GM19025 (cell line): Measurements from ENCODE around the gene CLDN14.

Experiments used
- ATAC-seq: cut with Tn5 transposase; IDR thresholded peaks from one replicate; pipeline ENCODE4 v1.9.1; 2021; ENCODE audit warnings: mild to moderate bottlenecking, low read depth, moderate library complexity; ENCODE audit not compliant: unreplicated experiment

CLDN14 gene

DNA sequence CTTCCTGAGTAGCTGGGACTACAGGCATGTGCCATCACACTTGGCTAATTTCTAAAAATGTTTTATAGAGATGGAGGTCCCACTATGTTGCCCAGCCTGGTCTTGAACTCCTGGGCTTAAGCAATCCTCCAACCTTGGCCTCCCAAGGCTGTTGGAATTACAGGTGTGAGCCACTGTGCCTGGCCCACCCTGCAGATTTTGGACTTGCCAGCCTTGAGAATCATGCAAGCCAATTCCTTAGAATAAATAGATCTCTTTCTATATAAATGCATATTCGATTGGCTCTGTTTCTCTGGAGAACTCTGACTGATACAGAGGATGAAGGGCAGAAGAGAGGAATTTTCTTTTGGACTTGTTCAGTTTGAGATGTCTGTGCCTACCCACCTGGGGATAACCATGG lies 6.7 kb downstream of the CLDN14 start:
- ATAC-seq: no peak

DNA sequence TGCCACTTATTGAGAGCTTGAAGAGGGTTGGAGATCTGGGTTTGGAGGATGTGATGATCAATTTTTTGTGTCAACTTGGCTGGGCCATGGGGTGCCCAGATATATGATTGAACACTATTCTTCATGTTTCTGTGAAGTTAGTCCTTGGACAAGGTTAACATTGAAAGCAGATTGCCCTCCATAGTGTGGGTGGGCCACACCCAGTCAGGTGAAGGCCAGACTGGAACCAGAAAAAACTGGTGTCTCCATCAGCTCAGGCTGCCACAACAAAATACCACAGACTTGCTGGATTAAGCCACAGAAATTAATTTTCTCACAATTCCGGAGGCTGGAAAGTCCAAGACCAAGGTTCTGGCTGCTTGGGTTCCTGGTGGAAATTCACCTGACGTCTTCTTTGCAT lies 7.5 kb downstream of the CLDN14 start:
- no peak for ATAC-seq

DNA sequence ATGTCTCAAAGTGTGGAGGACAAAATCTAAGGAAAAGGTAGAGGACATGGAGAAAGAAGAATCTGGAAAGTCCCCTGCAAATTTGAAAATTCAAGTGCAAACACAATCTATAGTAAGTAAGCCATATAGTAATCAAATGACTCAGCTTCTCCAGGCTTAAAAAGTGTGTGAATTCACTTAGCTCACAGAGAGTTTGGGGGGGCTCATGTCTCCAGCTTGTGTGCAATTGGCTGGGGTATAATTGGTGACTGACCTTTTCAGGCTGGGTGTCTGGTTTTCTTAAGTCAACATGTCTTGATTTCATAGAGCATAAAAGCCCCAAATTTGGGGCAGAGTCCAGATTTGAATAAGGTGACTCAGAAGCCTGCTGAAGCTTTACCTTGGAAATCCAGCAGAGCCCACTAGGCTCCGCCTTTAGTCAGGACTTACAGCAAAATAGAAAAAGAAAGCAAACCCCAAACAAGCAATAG lies 8.6 kb downstream of the CLDN14 start:
- ATAC-seq: peak; percentile 74

DNA sequence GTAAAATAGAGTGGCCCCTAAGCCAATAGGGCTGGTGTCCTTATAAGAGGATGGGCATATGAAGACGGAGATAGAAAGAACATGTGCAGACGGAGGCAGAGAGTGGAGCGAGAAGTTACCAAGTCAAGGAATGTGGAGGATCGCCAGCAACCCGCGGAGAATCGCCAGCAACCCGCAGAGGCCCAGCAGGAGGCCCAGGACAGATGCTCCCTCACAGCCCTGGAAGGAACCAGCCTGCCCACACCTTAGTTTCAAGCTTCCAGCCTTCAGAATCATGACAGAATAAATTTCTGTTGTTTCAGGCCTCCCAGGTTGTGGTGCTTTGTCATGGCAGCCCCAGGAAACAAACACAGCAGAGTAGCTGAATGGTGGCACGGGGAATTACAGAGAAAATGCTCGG lies 9.6 kb downstream of the CLDN14 start:
- ATAC-seq: no peak

DNA sequence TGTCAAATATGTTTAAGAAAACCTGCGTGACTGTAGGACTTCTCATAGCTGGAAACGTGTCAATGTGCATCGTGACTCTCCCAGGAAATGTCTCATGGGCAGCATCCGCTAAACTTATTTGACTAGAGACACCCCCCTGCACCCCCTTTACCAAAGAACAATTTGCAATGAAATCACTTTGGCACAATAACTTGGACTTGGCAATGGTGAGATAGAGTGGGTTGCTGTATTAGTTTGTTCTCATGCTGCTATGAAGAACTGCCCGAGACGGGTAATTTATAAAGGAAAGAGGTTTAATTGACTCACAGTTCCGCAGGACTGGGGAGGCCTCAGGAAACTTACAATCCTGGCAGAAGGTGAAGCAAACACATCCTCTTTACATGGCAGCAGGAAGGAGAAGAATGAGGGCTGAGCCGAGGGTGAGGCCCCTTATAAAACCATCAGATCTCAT lies 13.8 kb downstream of the CLDN14 start:
- ATAC-seq: no peak

DNA sequence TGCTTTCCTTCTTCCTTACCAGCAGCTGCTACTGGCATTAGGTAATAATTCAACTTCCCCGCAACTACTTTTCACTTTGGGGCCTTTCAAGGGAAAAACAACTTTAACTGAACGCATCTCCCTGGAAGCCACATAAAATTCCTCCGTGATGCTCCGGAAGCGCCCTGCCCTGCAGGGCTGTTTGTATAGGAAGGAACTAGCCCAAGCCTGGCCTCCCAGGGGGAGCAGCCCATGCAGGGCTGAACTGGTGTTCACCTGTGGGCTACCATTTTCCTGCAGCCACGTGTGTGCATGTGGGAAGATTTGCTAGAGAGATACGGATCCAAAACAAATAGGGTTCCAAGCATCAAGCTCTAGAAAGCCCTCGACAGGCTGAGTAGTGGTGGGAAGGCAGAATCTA lies 14.4 kb downstream of the CLDN14 start:
- no peak for ATAC-seq

DNA sequence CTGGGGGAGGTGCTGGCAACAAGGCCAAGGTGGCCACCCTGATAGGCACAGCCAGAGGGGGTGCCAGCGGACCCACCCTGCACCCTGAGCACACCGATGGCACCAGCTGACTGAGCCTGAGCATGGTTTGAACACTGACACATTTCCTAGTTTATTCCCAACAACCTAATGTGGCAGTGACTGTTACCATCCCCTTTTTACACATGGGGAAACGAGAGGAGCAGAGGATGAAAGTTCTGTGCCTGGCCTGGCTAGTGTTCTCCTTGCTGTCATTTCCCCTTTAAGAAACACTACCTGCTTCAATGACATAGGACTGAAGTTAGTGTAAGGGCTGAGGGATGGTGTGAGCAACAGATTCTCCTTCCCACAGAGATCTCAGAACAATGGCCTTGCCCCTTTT lies 15.3 kb downstream of the CLDN14 start:
- no peak for ATAC-seq

DNA sequence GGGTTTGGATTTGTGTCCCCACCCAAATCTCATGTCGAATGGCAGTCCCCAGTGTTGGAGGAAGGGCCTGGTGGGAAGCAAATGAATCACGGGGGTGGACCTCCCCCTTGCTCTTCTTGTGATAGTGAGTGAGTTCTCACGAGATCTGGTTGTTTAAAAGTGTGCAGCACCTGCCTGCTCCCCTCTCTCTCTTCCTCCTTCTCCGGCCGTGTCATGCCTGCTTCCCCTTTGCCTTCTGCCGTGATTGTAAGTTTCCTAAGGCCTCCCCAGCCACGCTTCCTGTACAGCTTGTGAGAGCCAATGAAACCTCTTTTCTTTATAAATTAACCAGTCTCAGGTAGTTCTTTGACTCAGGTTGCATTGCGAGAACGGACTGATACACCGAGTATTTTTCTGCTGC lies 15.9 kb downstream of the CLDN14 start:
- no peak for ATAC-seq

DNA sequence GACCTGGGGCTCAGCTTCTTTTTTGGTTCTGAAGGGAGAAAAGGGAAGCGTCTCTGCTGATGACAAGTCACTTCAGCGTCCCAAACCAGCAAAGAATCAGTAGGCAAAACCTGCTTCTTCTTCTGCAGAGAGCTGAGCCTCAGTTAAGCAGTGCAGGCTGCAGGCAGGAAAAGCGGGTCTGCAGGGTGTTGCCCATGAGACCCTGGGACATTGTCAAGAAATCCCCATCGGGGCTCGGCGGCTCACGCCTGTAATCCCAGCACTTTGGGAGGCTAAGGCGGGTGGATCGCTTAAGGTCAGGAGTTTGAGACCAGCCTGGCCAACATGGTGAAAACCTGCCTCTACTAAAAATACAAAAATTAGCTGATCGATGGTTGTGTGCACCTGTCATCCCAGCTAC lies 16.7 kb downstream of the CLDN14 start:
- ATAC-seq: no peak

DNA sequence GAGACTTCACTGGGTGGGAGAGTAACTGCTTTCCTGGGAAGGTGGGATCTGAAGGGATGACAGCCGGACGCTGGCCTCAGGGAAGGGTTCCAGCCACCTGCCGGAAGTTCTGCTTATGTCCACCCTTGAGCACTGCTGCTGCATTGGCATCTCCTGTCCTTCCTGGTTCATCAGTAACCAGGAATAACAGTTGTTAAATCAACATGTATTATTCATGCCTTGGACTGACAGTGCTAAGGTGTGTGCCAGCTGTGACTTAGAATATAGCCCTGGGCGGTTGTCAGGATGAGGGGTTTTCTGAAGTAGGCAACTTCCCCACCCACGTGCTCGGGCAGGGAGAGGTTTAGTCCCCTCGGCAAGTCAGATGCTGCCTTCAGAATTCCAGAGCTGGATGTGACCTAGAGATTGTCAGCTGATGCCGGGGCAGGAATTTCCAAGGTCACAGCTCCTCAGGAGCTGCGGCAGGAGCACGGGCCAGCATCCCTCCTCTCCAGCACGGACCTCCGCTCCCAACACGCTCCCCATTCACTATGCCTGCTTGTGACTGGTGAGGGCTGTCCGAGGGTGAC lies 17.9 kb downstream of the CLDN14 start:
- ATAC-seq: no peak

DNA sequence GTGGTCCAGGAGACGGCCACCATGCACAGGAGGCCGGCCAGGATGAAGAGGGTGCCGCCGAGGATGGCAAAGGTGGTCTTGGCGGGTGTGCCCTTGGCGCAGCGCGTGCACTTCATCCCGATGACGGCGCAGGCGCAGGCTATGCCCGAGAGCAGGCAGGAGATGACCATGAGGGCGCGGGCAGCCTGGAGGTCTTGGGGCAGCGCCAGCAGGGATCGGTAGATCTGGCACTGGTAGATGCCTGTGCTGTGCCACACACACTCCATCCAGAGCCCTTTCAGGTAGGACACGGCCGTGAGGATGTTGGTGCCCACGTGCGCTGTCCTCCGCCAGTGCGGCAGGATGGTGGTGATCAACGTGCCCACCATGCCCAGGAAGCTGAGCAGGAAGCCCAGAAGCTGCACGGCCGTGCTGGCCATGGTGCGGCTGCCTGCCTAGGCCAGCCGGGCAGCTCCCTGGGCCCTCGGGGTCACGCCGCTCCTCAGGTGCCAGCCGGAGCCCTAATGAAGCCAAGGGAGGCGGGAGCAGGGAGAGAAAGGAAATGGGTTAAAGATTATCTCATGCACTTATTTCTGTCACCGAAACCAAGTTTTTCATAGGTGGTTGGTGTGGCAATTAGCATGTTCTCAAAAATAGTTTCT lies 18.5 kb downstream of the CLDN14 start:
- no peak for ATAC-seq

DNA sequence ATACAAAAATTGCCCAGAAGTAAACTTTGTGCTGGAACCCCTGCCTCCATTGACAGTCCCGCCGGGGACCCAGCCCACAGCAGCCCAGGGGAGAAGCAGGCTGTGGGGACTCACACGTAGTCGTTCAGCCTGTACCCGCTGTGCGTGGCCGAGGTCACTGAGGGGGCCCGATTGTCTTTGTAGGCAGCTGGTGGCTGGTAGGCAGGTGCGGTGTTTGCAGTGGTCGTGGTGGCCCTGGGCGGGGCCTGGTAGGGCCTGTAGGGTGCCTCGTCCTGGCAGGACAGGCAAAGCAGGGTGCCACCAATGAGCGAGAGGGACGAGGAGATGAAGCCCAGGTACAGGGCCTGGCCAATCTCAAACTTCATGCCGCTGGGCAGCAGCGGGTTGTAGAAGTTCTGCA lies 19.1 kb downstream of the CLDN14 start:
- no peak for ATAC-seq

DNA sequence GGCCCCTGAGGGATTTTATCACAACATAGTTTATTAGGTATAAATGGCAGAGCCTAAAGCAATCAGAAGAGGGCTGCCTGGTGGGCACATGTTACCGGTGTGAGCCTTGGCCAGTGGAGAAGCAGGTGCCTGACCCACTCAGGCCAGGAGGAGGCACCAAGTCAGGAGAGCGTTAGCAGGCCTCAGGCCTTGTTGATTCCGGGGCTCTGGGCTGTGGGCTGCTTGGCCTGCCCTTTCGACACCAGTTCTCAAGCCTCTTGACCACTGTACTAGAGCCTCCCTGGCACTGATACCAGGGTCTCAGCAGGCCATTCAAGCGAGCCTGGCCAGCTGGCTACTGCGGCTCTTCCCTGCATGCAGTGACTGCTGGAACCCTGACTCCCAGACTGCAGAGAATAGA lies 20.8 kb downstream of the CLDN14 start:
- no peak for ATAC-seq

DNA sequence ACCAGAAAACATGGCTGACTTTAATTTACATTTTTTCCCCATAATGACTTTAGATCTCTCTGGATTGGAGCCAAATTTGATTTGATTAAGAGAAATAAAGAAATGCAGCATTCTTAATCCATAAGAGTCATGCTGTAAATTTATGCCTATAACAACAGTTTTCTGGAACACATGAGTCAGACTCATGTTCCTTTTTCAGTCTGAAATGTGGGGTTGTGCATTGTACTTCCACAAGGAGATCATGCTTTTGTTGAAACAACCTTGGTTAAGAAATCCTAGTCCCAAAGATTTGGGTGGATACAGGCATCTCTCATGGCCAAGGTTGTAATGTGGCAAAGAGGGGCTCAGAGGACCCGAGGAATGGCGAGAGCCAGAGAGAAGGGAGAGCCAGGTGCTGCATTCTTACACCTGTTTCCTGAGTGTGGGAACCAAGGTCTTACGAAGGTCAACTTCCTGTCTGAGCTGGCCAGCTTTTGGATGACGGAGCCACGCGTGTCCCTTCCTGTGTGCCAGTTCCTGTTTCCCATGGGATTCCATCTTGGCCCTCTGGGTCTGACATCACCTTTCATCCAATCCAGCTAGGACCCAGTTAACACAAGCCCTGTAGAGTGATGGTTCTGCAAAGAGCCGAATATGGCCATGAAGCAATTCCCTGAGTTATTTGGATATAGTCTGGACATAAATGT lies 23.1 kb downstream of the CLDN14 start:
- ATAC-seq: no peak

DNA sequence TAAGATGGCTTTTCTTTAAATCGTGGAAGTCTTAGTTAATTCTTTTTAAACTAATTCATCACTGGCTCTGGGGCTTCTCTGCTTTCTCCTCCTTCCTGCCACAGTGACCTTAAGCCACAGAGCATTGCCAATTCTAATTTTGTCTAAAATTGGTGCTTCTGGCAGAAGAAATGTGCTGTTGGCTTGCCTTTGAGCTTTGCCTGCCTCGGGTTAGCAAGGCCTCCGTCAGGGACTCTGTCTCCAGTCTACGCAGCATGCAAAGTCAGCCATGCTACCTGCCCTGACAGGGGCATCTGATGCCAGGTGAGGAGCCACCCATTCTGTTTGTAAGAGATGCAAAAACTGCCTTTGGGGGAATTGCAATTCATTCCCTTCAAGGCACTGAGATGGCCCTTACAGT lies 25.2 kb downstream of the CLDN14 start:
- ATAC-seq: no peak

DNA sequence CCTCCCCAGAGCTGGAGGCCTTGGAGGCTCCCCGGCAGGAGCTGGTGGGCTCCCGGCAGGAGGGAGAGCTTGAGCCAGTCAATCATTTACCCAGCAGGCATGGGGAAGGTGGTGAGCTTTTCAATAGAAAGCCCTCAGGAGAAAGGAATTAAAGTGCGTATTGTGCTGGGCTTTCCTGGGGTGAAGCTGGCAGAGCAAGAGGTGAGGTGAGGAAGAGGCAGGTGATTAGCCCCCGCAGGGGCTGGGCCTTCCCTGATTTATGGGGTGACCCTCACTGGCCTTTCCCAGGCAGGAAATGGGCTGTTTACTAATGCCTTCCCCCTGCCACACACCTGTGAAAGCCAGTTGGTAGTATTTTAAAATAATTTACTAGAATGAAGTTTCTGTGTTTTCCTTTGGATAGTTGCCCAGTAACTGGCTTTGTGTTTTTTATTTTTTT lies 25.8 kb downstream of the CLDN14 start:
- no peak for ATAC-seq

DNA sequence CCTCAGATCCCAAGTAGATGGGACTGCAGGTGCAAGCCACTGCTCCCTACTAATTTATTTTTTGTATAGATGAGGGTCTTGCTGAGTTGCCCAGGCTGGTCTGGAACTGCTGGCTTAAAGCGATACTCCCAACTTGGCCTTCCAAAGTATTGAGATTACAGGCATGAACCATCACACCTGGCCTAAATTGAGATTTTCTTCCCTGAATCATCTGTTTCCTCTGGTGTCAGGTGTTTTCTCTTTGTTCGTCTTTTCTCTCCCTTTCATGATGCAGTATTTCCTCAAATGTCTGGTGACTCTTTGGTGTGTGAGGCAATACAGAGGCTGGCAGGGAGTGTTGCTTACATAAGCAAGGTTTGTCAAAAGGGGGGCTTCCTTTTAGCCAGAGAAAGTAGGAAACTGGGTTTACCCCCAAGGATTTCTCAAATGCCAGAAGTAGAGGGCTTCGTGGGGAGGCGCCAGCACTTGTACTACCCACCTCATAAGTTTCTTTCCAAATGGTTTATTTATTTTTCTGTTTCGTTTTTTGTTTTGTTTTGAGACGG lies 27.6 kb downstream of the CLDN14 start:
- ATAC-seq: no peak

DNA sequence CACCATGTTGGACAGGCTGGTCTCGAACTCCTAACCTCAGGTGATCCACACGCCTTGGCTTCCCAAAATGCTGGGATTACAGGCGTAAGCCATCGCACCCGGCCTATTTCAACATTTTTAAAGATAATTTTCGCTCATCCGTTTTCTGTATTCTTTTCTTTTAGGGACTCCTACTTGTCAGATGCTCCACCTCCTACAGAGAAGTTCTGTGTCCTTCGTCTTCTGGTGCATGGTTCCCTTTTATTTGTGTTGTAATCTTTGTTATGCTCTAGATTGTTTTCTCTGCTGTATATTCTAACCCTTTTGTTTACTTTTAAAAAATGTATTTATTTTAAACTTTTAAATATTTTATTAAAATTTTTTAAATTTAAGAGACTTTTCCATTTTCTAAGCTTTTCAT lies 28.4 kb downstream of the CLDN14 start:
- no peak for ATAC-seq

DNA sequence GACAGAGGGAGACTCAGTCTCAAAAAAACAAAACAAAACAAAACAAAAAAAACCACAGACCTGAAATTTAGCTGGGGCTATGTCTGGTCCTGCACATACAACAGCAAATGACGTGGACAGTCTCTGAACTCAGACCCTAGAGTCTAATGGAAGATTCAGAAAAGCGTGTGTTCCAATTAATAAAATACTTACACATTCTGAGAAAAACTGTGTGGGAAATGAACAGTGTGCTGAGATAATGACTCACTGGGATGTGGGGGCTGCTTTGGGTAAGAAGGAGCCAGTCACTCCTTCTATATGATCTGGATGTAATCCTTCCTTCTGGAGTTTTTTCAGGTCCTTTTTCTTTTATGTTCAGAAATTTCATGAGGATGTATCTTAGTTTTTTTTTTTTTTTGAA lies 29.4 kb downstream of the CLDN14 start:
- no peak for ATAC-seq

DNA sequence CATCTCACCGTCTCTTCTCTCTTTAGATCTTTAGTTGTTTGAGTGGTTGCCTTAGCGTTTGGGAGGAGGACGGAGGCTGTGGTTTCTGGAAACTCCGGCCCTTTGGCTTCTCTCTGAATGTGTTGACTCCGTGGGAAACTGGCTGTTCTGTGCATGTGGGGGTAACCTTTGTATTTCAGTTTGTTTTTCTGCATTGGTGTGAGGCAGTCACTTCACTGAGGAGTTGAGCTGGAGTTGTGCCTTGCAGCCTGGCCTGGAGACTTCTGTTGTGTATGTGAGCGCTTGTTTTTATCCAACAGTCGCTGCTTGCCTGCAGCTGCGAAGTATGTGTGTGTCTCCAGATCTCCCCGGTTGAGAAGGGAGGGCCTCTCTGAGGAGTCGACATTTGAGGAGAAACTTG lies 33.6 kb downstream of the CLDN14 start:
- no peak for ATAC-seq

DNA sequence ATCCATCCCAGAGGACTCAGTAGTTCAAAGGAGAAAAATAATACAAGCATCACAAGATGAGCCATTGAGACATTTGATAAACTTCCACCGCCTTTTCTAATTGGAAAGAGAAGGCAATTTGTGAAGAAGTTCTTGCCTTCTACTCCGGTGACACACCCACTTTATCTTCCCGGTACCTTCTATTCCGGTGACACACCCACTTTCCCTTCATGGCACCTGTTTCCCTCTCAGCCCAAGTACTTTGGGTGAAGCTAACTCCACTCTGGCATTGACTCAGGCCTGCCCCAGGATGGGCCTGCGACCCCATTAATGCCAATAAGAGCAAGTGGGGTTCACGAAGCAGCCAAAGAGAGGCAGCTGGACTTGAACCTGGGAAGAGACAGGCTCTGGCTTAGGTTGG lies 38.2 kb downstream of the CLDN14 start:
- no peak for ATAC-seq

DNA sequence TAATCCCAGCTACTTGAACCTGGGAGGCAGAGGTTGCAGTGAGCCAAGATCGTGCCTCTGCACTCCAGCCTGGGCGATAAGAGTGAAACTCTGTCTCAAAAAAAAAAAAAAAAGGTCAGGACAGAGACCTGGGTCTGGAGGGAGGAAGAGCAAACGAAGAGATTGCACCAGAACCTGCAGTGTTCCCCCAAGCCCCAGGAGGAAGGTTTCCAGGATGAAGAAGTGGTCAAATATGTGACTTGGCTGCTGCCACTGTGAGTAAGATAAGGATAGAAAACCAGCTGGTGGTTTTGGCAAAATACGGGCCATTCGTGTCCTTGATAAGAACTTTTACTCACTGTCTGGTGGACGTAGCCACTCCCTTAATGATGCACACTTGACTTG lies 42.2 kb downstream of the CLDN14 start:
- ATAC-seq: no peak
